Small intestine (tissue), 7 donors: ENCODE measurements around the gene GASK1B. TPM values are rescaled to one million over a fixed set of nuclear protein-coding genes. Genes with fewer than 3 reads are reported as not detected.

Source experiments
- DNase-seq, 2 donors: peaks; one replicate each; pipeline versions ENCODE4 v3.0.0 to v3.0.0-alpha.2; 2013
- FAIRE-seq: peaks from 2 replicates; lab custom pipeline; 2012; peaks lifted over from hg19 to GRCh38; lab: Jason Lieb, UNC
- H3K27ac ChIP-seq, 3 donors: one replicate each; pipeline ENCODE4 v1.5.1; 2013; ENCODE audit warnings: low read length in 2 of 3, mild to moderate bottlenecking in 2 of 3, control low read depth in 1 of 3, inconsistent platforms in 1 of 3, low read depth in 1 of 3, moderate library complexity in 1 of 3
- H3K27me3 ChIP-seq, 3 donors: one replicate each; pipeline ENCODE4 v1.6.1; 2013; ENCODE audit warnings: low read length in 3 of 3, inconsistent platforms in 1 of 3; ENCODE audit not compliant: control insufficient read depth in 3 of 3, insufficient read depth in 3 of 3
- H3K36me3 ChIP-seq, 3 donors: one replicate each; pipeline ENCODE4 v1.6.1; 2013; ENCODE audit warnings: low read length in 3 of 3, inconsistent platforms in 1 of 3, low read depth in 1 of 3, mild to moderate bottlenecking in 1 of 3, moderate library complexity in 1 of 3; ENCODE audit not compliant: control insufficient read depth in 3 of 3, insufficient read depth in 2 of 3
- H3K4me1 ChIP-seq, 3 donors: one replicate each; pipeline ENCODE4 v1.6.1; 2013; ENCODE audit warnings: low read length in 2 of 3, inconsistent platforms in 1 of 3, low read depth in 1 of 3, mild to moderate bottlenecking in 1 of 3, moderate library complexity in 1 of 3; ENCODE audit not compliant: control insufficient read depth in 3 of 3, insufficient read depth in 2 of 3
- H3K4me3 ChIP-seq, 3 donors: one replicate each; pipeline ENCODE4 v1.5.1; 2013; ENCODE audit warnings: low read length in 3 of 3, control low read depth in 1 of 3, inconsistent platforms in 1 of 3, low read depth in 1 of 3, mild to moderate bottlenecking in 1 of 3, moderate library complexity in 1 of 3
- H3K9me3 ChIP-seq, 2 donors: one replicate each; pipeline ENCODE4 v1.6.1; 2013; ENCODE audit warnings: low read depth in 1 of 2, low read length in 1 of 2; ENCODE audit not compliant: control insufficient read depth in 2 of 2, insufficient read depth in 1 of 2
- WGBS, 3 donors: extraction: QIAGEN DNeasy Blood & Tissue Kit; methylation state at CpG; one replicate each; pipeline ENCODE4 v1.1.7; 2013; 5-methylcytosine and 5-hydroxymethylcytosine counted together
- polyA plus RNA-seq, 4 donors: library from polyadenylated mRNA; stranded (reverse) in 3 of 4; unstranded in 1 of 4; fragments of 200-250 nt in 3 of 4; fragments of 120-200 nt in 1 of 4; gene quantifications; one replicate each; pipeline versions ENCODE4 v1.2.1 to v1.2.3, GENCODE V29; 2013
- donor health status: healthy with polysubstance abuse.
- donor health status: control.
- donor health status: control.
- donor health status: Bipolar disorder and iron deficiency.
- donor health status: healthy.

GASK1B gene
- polyA plus RNA-seq, 4 donors: 1.8 to 36.0 (median 7.5) TPM

DNA sequence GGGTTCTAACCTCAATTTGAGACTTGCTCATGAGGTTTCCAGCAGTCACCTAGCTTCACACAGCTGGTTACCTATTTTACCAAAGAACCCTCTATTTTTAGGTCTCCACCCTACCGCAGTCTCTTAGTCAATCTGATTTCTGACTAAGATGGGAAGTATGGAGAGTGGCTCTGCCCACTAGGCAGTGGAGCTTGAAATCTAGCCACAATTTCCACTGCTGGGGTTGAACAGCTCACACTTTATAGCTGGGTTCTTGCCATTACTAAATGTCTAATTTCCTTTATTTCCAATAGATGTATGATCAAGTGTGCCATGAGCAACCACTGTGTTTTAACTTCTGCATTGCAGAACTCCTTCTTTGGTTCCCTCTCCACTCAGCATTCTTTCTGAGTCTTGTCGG is 43.1 kb downstream of the GASK1B start:
- no peak overlapping the region for H3K27ac ChIP-seq
- H3K4me1 ChIP-seq: peaks cover 0 to 3% (median 0%) of the 10 kb centered on the region in 3 donors
- no peak overlapping the region for H3K4me3 ChIP-seq
- H3K9me3 ChIP-seq: no peaks in the 10 kb centered on the region
- H3K36me3 ChIP-seq: peaks cover 0 to 2% (median 0%) of the 10 kb centered on the region in 3 donors
- DNase-seq (no peak), FAIRE-seq (no peak)
- H3K27me3 ChIP-seq: no peaks in the 10 kb centered on the region
- WGBS, 3 donors: 84 to 98% (median 96%) methylated on average over 2 of the region's 2 CpGs

DNA sequence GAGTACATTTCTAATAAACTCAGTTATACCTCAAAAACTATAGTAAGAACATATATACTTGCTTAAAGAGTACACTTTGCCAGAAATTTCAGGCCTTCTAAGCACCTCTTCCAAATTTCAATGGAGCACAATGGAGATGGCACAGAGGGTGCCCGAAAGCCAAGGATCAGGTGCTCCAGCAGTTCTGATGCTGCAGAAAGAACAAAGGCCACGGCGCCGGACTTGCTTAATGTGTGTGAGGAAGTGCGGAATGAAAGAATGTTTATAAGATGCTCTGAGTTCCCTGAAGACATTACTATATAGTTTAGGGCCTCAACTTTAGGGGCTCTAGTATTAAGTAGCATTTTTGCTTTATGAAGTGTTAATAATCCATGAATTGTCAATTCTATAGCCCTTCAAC is 44.3 kb downstream of the GASK1B start:
- no peaks in the 10 kb centered on the region for H3K9me3 ChIP-seq
- 94 to 96% (median 95%) methylated on average over 5 of the region's 5 CpGs for WGBS, 3 donors
- H3K4me1 ChIP-seq: peaks cover 0 to 3% (median 0%) of the 10 kb centered on the region in 3 donors

GRCh38 chr4:158125310-158125709 is 47.5 kb downstream of the GASK1B start:
- H3K36me3 ChIP-seq: peaks cover 0 to 2% (median 0%) of the 10 kb centered on the region in 3 donors
- H3K4me3 ChIP-seq: no peak overlapping the region
- no peaks in the 10 kb centered on the region for H3K4me1 ChIP-seq
- H3K9me3 ChIP-seq: no peaks in the 10 kb centered on the region
- DNase-seq (no peak), FAIRE-seq (no peak)
- 63 to 79% (median 65%) methylated on average over 1 of the region's 1 CpG for WGBS, 3 donors
- H3K27me3 ChIP-seq: no peaks in the 10 kb centered on the region
- H3K27ac ChIP-seq: no peak overlapping the region

More for the DNA sequence above, 44.3 kb downstream of the GASK1B start:
- Histone ChIP-seq H3K27ac (no peak overlapping the region), H3K36me3 (peaks cover 0 to 2% (median 0%) of the 10 kb centered on the region in 3 donors), H3K4me3 (no peak overlapping the region), H3K27me3 (no peaks in the 10 kb centered on the region)
- FAIRE-seq (no peak), DNase-seq (no peak)

Other genes starting within 250 kb of the GASK1B start
- gene TMEM144, start 37.5 kb upstream of the GASK1B start, polyA plus RNA-seq: 100 to 1,000 TPM in 1 of 4 donors, 10 to 100 TPM in 3; 10.1 to 120 (median 13.6) TPM